ENCODE measurements around the gene CNKSR1.

CNKSR1 gene

GRCh38 chr1:26161415-26162219, 15.7 kb upstream of the CNKSR1 start:
- Histone ChIP-seq H4K20me1 (ENCODE audit: insufficient read depth, low read length) (no peaks in the 10 kb centered on the region), H2AFZ (ENCODE audit: low read depth, low read length) (no peak overlapping the region), H3K4me2 (ENCODE audit: insufficient read depth, low read length) (no peak overlapping the region), H3K9ac (ENCODE audit: low read depth, low read length) (no peak overlapping the region), H3K4me3 (ENCODE audit: low read depth in 1 of 2, low read length in 2 of 2) (no peak overlapping the region), H3K27ac (ENCODE audit: low read length) (no peak overlapping the region), H3K79me2 (ENCODE audit: insufficient read depth, low read length) (no peaks in the 10 kb centered on the region), H3K36me3 (ENCODE audit: insufficient read depth, low read length) (no peaks in the 10 kb centered on the region), H3K27me3 (ENCODE audit: insufficient read depth, low read length, poor library complexity) (peaks cover 39% of the 10 kb centered on the region), H3K4me1 (ENCODE audit: insufficient read depth, low read length) (peaks cover 9% of the 10 kb centered on the region), H3K9me3 (ENCODE audit: insufficient read depth, low read length, severe bottlenecking) (no peaks in the 10 kb centered on the region)
- ATAC-seq (ENCODE audit: insufficient read depth, low read depth) (no peak), DNase-seq (no peak)
- TF ChIP-seq, protein P1, sequence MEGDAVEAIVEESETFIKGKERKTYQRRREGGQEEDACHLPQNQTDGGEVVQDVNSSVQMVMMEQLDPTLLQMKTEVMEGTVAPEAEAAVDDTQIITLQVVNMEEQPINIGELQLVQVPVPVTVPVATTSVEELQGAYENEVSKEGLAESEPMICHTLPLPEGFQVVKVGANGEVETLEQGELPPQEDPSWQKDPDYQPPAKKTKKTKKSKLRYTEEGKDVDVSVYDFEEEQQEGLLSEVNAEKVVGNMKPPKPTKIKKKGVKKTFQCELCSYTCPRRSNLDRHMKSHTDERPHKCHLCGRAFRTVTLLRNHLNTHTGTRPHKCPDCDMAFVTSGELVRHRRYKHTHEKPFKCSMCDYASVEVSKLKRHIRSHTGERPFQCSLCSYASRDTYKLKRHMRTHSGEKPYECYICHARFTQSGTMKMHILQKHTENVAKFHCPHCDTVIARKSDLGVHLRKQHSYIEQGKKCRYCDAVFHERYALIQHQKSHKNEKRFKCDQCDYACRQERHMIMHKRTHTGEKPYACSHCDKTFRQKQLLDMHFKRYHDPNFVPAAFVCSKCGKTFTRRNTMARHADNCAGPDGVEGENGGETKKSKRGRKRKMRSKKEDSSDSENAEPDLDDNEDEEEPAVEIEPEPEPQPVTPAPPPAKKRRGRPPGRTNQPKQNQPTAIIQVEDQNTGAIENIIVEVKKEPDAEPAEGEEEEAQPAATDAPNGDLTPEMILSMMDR (IDR thresholded peaks at IDR 0.05; ENCODE audit: borderline replicate concordance, extremely low read depth, low read length, poor library complexity, severe bottlenecking) = no peak
- TF ChIP-seq EZH2 (IDR thresholded peaks at IDR 0.05; ENCODE audit: borderline replicate concordance, low read depth, low read length, severe bottlenecking) = no peak

- H3K4me2 ChIP-seq (ENCODE audit: insufficient read depth, low read length) = no peak overlapping the region
- DNase-seq = no peak
- peaks cover 41% of the 10 kb centered on the region for H3K27me3 ChIP-seq (ENCODE audit: insufficient read depth, low read length, poor library complexity)
Measured at GRCh38 chr1:26162220-26162709, 15.0 kb upstream of the CNKSR1 start.

DNA sequence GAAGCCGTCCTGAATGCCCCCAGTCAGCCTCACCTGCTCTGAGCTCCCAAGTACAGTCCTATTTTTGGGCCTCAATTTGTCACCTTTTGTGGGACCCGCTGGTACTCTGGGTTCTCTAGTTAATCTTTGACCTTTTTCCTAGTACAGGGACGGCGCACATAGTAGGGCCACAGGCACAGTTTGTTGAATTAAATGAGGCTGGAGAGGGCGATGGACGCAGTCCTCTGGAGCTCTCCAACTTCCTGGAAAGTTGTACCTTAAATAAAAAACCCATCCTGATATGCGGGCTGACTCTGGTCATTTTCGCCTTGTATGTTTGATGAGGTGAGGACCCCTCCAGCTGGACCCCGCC, 13.6 kb upstream of the CNKSR1 start:
- H3K4me3 ChIP-seq (ENCODE audit: low read depth in 1 of 2, low read length in 2 of 2) = peak overlapping the region in 1 of 2 experiments; percentile 39; a peak in 1 of 4 replicates
- peak overlapping the region; percentile 62 for H3K4me2 ChIP-seq (ENCODE audit: insufficient read depth, low read length)
- no peak for TF ChIP-seq EZH2 (IDR thresholded peaks at IDR 0.05; ENCODE audit: borderline replicate concordance, low read depth, low read length, severe bottlenecking)
- TF ChIP-seq, protein P1 (IDR thresholded peaks at IDR 0.05; ENCODE audit: borderline replicate concordance, extremely low read depth, low read length, poor library complexity, severe bottlenecking) = no peak
- H3K79me2 ChIP-seq (ENCODE audit: insufficient read depth, low read length) = no peaks in the 10 kb centered on the region
- no peak overlapping the region for H3K27ac ChIP-seq (ENCODE audit: low read length)
- peaks cover 5% of the 10 kb centered on the region for H3K4me1 ChIP-seq (ENCODE audit: insufficient read depth, low read length)
- H3K9me3 ChIP-seq (ENCODE audit: insufficient read depth, low read length, severe bottlenecking) = no peaks in the 10 kb centered on the region
- peak overlapping the region; percentile 26; the same call in 1 of the 2 replicates for H3K9ac ChIP-seq (ENCODE audit: low read depth, low read length)
- no peaks in the 10 kb centered on the region for H3K36me3 ChIP-seq (ENCODE audit: insufficient read depth, low read length)
- DNase-seq = no peak
- H2AFZ ChIP-seq (ENCODE audit: low read depth, low read length) = peak overlapping the region; percentile 50
- H3K27me3 ChIP-seq (ENCODE audit: insufficient read depth, low read length, poor library complexity) = peaks cover 37% of the 10 kb centered on the region
- ATAC-seq (ENCODE audit: insufficient read depth, low read depth) = no peak
- no peaks in the 10 kb centered on the region for H4K20me1 ChIP-seq (ENCODE audit: insufficient read depth, low read length)

More at GRCh38 chr1:26162220-26162709, 15.0 kb upstream of the CNKSR1 start:
- H3K9ac ChIP-seq (ENCODE audit: low read depth, low read length) = no peak overlapping the region
- TF ChIP-seq, protein P1 (IDR thresholded peaks at IDR 0.05; ENCODE audit: borderline replicate concordance, extremely low read depth, low read length, poor library complexity, severe bottlenecking) = no peak
- no peak for TF ChIP-seq EZH2 (IDR thresholded peaks at IDR 0.05; ENCODE audit: borderline replicate concordance, low read depth, low read length, severe bottlenecking)
- H3K9me3 ChIP-seq (ENCODE audit: insufficient read depth, low read length, severe bottlenecking) = no peaks in the 10 kb centered on the region
- H2AFZ ChIP-seq (ENCODE audit: low read depth, low read length) = no peak overlapping the region
- no peak for ATAC-seq (ENCODE audit: insufficient read depth, low read depth)
- H4K20me1 ChIP-seq (ENCODE audit: insufficient read depth, low read length) = no peaks in the 10 kb centered on the region
- no peaks in the 10 kb centered on the region for H3K79me2 ChIP-seq (ENCODE audit: insufficient read depth, low read length)
- H3K36me3 ChIP-seq (ENCODE audit: insufficient read depth, low read length) = no peaks in the 10 kb centered on the region
- peaks cover 5% of the 10 kb centered on the region for H3K4me1 ChIP-seq (ENCODE audit: insufficient read depth, low read length)
- no peak overlapping the region for H3K27ac ChIP-seq (ENCODE audit: low read length)
- H3K4me3 ChIP-seq (ENCODE audit: low read depth in 1 of 2, low read length in 2 of 2) = no peak overlapping the region

Measured in DND-41 (cell line).